Hepatocyte (in vitro differentiated cells): ENCODE measurements around the gene MAD1L1. TPM values are rescaled to one million over a fixed set of nuclear protein-coding genes. Genes with fewer than 3 reads are reported as not detected.
"Not testable (repeated sequence)": the region's sequence is repeated elsewhere in the genome, so short reads cannot be mapped to it uniquely, and the experiment has no call there.

Experiments used
- DNase-seq: peaks from one replicate; pipeline ENCODE4 v3.0.0-alpha.2; 2016; ENCODE audit warnings: low spot score
- H2AFZ ChIP-seq: fragments of 200-600 bp; sonication (generic); 2 replicates; pipeline ENCODE4 v1.6.0; 2016; ENCODE audit warnings: antibody characterized with exemption, mild to moderate bottlenecking
- H3K27ac ChIP-seq: fragments of 200-600 bp; sonication (generic); 2 replicates; pipeline ENCODE4 v1.5.1; 2016; ENCODE audit warnings: mild to moderate bottlenecking
- H3K27me3 ChIP-seq: fragments of 200-600 bp; sonication (generic); 2 replicates; pipeline ENCODE4 v1.6.1; 2016
- H3K36me3 ChIP-seq: fragments of 200-600 bp; sonication (generic); replicated peaks from 2 replicates; pipeline ENCODE4 v1.5.1; 2016; ENCODE audit warnings: low read depth; ENCODE audit not compliant: insufficient read depth
- H3K4me1 ChIP-seq: fragments of 200-600 bp; sonication (generic); 2 replicates; pipeline ENCODE4 v1.5.1; 2016; ENCODE audit warnings: mild to moderate bottlenecking, moderate library complexity; ENCODE audit not compliant: insufficient read depth
- H3K4me2 ChIP-seq: fragments of 200-600 bp; sonication (generic); 2 replicates; pipeline ENCODE4 v1.6.0; 2016
- H3K4me3 ChIP-seq: fragments of 200-600 bp; sonication (generic); 2 replicates; pipeline ENCODE4 v1.5.1; 2016; ENCODE audit warnings: mild to moderate bottlenecking
- H3K79me2 ChIP-seq: fragments of 200-600 bp; sonication (generic); 2 replicates; pipeline ENCODE4 v1.6.0; 2017; ENCODE audit warnings: mild to moderate bottlenecking
- H3K9me2 ChIP-seq: fragments of 200-600 bp; sonication (generic); replicated peaks from 2 replicates; pipeline ENCODE4 v1.6.0; 2017; ENCODE audit warnings: mild to moderate bottlenecking; ENCODE audit not compliant: insufficient read depth
- H3K9me3 ChIP-seq: fragments of 200-600 bp; sonication (generic); 2 replicates; pipeline ENCODE4 v1.5.1; 2016; ENCODE audit warnings: low read depth, mild to moderate bottlenecking
- H4K20me1 ChIP-seq: fragments of 200-600 bp; sonication (generic); 2 replicates; pipeline ENCODE4 v1.6.0; 2016; ENCODE audit warnings: mild to moderate bottlenecking; ENCODE audit not compliant: insufficient read depth, poor library complexity, severe bottlenecking
- EZH2 ChIP-seq: fragments of 200-600 bp; sonication (generic); IDR thresholded peaks from 2 replicates; pipeline ENCODE4 v1.6.1; 2016; ENCODE audit warnings: antibody characterized with exemption, mild to moderate bottlenecking, borderline replicate concordance
- EZH2phosphoT487 ChIP-seq: fragments of 200-600 bp; sonication (generic); IDR thresholded peaks from one replicate; pipeline ENCODE4 v1.6.1; 2018; ENCODE audit warnings: antibody characterized with exemption, mild to moderate bottlenecking, low read depth, moderate library complexity; ENCODE audit not compliant: unreplicated experiment, severe bottlenecking
- WGBS: methylation state at CpG from one replicate; pipeline ENCODE4 v1.1.6; 2016; ENCODE audit warnings: low lambda C conversion rate; ENCODE audit errors: missing lambda C conversion rate; 5-methylcytosine and 5-hydroxymethylcytosine counted together
- polyA plus RNA-seq: library from polyadenylated mRNA; unstranded; fragments of >200 nt; fragmentation: Nextera tagmentation; extraction: Ambion mirVana; gene quantifications from 2 replicates; pipeline ENCODE4 v1.2.1, GENCODE V29; 2016
- total RNA-seq: library from RNA; depleted of rRNA; stranded (reverse); fragments of >200 nt; gene quantifications from 2 replicates; pipeline ENCODE4 v1.2.3, GENCODE V29; 2014
- TF ChIP-seq, protein P1 (sequence below): fragments of 200-600 bp; sonication (generic); IDR thresholded peaks from 2 replicates; pipeline ENCODE4 v1.5.1; 2016; ENCODE audit warnings: antibody characterized with exemption, mild to moderate bottlenecking; ENCODE audit not compliant: poor library complexity

Gene MAD1L1
- total and polyA plus RNA-seq, 2 experiments from 2014 or later: 30.7 to 31.0 TPM

DNA sequence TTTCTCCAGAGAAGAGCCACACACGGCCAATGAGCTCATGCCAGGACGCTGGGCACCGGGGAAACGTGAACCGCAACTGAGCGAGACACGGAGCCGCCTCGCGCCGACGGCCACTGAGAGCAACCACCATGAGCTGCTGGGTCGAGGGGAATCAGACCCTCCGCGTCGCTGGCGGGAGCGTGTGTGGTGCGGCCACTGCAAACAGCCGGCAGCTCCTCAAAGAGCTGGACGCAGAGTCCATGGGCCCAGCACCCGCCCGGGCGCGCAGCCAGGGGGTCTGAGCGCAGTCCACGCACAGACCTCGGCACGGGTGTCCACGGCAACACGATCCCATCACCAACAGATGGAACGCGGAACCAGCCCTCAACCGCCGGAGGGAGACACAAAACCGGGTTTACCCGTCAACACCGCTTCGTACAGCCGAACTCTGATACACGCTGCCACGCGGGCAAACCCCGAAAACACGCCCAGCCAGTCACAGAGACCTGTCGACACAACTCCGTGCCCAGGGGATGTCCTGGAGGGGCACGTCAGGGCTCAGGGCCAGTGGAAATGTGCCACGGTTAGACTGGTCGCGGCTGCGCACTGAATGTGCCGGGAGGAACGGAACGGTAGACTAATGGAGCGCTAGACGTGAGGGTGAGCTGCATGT, 415.6 kb downstream of the MAD1L1 start:
- H3K4me2 ChIP-seq: no peak overlapping the region
- H3K4me3 ChIP-seq: no peak overlapping the region
- no peaks in the 10 kb centered on the region for H4K20me1 ChIP-seq
- no peak overlapping the region for H2AFZ ChIP-seq
- DNase-seq: no peak
- H3K9me2 ChIP-seq: no peaks in the 10 kb centered on the region
- H3K27ac ChIP-seq: no peak overlapping the region
- no peaks in the 10 kb centered on the region for H3K9me3 ChIP-seq
- no peaks in the 10 kb centered on the region for H3K27me3 ChIP-seq
- no peaks in the 10 kb centered on the region for H3K36me3 ChIP-seq
- H3K79me2 ChIP-seq: no peaks in the 10 kb centered on the region
- H3K4me1 ChIP-seq: peaks cover 6% of the 10 kb centered on the region
- 97% methylated on average over 53 of the region's 57 CpGs for WGBS
- TF ChIP-seq EZH2phosphoT487: no peak

DNA sequence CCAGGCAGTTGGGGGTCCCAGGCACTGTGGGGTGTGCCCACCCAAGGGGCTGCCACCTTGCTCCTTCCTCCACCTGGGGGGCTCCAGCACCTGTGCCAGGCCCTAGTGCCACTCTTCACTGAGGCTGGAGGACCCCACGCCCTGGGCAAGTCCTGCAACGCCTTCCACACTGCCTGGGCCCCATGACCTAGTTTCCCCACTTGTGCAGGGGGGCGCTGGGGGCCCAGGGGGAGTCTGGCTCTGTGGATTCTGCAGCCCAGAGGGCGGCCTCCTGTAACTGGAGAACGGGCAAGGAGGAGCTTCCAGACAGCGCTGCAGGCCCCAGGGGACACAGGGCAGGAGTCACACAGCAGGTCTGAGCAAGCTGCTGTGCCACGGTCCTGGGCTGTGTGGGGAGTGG, 416.3 kb downstream of the MAD1L1 start:
- H2AFZ ChIP-seq, H3K4me2 ChIP-seq, H3K9me3 ChIP-seq, H3K9me2 ChIP-seq, H3K79me2 ChIP-seq, H3K36me3 ChIP-seq, H4K20me1 ChIP-seq, H3K4me3 ChIP-seq, H3K27ac ChIP-seq, H3K27me3 ChIP-seq, DNase-seq: not testable (repeated sequence)
- H3K4me1 ChIP-seq: peaks cover 13% of the 10 kb centered on the region
- 65% methylated on average over 6 of the region's 7 CpGs for WGBS

DNA sequence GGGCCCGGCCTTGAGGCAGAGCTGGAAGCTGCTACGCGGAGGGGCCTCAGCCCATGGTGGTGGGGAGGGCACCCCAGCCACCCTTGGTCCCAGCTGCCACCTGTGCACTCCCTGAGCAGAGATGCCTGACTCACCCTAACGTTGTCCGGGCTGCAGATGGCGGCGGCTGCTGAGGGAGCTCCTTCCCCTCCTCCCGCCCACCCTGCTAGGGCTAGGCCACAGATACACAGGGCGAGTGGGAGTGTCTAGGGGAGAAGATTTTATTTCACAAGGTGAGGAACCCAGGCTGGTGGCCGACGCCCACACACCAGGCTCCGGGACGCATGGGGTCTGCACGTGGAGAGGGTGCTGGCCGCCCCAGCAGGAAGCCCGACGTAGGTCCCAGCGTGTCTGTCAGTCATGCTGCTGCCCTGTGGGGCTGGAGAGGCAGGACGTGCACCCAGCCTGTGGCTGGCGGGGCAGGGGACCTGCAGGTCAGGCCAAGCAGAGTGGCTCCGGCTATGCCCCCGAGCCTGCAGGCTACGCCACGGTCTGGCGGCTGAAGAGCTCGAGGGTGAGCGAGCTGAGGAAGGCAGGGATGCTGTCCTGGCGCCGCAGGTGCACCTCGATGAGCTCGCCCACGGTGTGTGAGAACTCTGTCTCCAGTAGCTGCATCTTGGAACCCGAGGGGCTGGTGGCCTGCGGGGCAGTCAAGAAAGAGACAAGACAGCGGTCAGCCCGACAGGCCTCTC, 417.0 kb downstream of the MAD1L1 start:
- DNase-seq: not testable (repeated sequence)

DNA sequence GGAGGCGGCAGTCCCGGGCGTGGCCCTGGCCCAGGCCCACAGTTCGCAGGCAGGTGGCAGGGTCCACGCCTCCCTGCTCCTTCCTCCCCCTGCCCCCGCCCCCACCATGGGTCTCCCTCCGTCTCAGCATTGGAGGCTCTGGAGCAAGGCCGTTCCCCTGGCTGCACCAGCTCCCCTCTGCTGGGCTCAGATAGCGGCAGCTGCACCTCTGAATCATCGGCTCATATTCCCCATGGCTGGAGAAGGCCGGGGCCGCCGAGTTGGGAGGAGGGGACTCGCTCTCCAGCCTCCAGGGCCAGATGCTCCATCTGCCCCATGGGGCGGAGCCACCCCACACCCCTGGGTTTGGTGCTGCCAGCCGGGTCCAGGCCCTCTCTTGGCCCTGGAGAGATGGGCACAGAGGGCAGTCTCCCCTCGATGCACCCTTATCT, 417.7 kb downstream of the MAD1L1 start:
- 88% methylated on average over 10 of the region's 17 CpGs for WGBS

More for the DNA sequence above, 417.0 kb downstream of the MAD1L1 start:
- H3K27ac ChIP-seq, H3K4me3 ChIP-seq, H3K9me2 ChIP-seq, H3K9me3 ChIP-seq, H3K27me3 ChIP-seq, H3K4me2 ChIP-seq, H2AFZ ChIP-seq, H3K36me3 ChIP-seq, H4K20me1 ChIP-seq, H3K79me2 ChIP-seq: not testable (repeated sequence)
- H3K4me1 ChIP-seq: peaks cover 16% of the 10 kb centered on the region
- 96% methylated on average over 34 of the region's 36 CpGs for WGBS

More for the DNA sequence above, 417.7 kb downstream of the MAD1L1 start:
- H3K9me2 ChIP-seq: no peaks in the 10 kb centered on the region
- H3K27me3 ChIP-seq: no peaks in the 10 kb centered on the region
- no peaks in the 10 kb centered on the region for H3K36me3 ChIP-seq
- no peak overlapping the region for H3K4me2 ChIP-seq
- H3K9me3 ChIP-seq: no peaks in the 10 kb centered on the region
- no peaks in the 10 kb centered on the region for H4K20me1 ChIP-seq
- H2AFZ ChIP-seq: no peak overlapping the region
- no peak overlapping the region for H3K27ac ChIP-seq
- no peaks in the 10 kb centered on the region for H3K79me2 ChIP-seq
- no peak overlapping the region for H3K4me3 ChIP-seq
- peaks cover 16% of the 10 kb centered on the region for H3K4me1 ChIP-seq
- no peak for DNase-seq
- TF ChIP-seq, protein P1, sequence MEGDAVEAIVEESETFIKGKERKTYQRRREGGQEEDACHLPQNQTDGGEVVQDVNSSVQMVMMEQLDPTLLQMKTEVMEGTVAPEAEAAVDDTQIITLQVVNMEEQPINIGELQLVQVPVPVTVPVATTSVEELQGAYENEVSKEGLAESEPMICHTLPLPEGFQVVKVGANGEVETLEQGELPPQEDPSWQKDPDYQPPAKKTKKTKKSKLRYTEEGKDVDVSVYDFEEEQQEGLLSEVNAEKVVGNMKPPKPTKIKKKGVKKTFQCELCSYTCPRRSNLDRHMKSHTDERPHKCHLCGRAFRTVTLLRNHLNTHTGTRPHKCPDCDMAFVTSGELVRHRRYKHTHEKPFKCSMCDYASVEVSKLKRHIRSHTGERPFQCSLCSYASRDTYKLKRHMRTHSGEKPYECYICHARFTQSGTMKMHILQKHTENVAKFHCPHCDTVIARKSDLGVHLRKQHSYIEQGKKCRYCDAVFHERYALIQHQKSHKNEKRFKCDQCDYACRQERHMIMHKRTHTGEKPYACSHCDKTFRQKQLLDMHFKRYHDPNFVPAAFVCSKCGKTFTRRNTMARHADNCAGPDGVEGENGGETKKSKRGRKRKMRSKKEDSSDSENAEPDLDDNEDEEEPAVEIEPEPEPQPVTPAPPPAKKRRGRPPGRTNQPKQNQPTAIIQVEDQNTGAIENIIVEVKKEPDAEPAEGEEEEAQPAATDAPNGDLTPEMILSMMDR: no peak
- TF ChIP-seq EZH2: no peak
- no peak for TF ChIP-seq EZH2phosphoT487
